Uterus (tissue), 2 donors: ENCODE measurements around the gene INKA1.

Source experiments
- CTCF ChIP-seq, 4 experiments: fragments of 200-600 bp in 2 of 4; fragments of 450-650 bp in 2 of 4; sonication (generic) in 2 of 4; IDR thresholded peaks; one replicate each; pipeline ENCODE4 v1.5.1; 2016 to 2019; ENCODE audit warnings: antibody characterized with exemption in 4 of 4, mild to moderate bottlenecking in 2 of 4, moderate library complexity in 1 of 4
- POLR2A ChIP-seq, 2 donors: fragments of 450-650 bp; IDR thresholded peaks; one replicate each; pipeline ENCODE4 v1.6.1; 2016; ENCODE audit warnings: antibody characterized with exemption in 2 of 2, mild to moderate bottlenecking in 1 of 2, moderate library complexity in 1 of 2

DNA sequence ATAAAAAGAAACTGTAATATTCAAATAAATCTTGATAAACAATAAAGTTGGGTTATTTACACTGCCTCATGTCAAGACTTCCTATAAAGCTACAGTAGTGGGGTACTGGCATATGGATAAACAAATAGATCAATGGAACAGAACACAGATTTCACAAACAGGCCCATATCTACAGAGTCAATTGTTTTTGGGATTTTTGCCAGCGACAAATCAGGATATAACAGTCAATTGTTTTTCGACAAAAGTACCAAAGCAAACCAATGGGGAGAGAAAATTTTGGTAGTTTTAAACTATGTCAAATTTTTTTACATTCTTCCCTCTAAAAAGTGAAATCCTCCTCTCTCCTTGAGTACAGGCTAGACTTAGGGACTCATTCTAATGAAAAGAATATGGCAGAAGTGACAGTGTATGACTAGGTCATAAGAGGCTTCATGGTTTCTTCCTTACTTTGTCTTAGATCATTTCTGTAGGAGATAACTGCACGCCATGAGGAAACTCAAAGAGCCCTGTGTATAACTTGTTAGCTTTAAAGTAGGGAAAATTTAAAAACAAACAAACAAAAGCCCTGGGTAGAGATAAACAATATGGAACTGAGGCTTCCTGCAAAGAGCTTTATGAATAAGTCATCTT, 33.7 kb upstream of the INKA1 start:
- no peak for TF ChIP-seq CTCF (IDR thresholded peaks at IDR 0.05)
- TF ChIP-seq POLR2A (IDR thresholded peaks at IDR 0.05): no peak
